Measurements from ENCODE around the gene SLC6A6. TPM values are rescaled to one million over a fixed set of nuclear protein-coding genes. Genes with fewer than 3 reads are reported as not detected.

The SLC6A6 gene
- 10 to 100 TPM; 35.7 to 75.2 (median 56.4) TPM for total RNA-seq

DNA sequence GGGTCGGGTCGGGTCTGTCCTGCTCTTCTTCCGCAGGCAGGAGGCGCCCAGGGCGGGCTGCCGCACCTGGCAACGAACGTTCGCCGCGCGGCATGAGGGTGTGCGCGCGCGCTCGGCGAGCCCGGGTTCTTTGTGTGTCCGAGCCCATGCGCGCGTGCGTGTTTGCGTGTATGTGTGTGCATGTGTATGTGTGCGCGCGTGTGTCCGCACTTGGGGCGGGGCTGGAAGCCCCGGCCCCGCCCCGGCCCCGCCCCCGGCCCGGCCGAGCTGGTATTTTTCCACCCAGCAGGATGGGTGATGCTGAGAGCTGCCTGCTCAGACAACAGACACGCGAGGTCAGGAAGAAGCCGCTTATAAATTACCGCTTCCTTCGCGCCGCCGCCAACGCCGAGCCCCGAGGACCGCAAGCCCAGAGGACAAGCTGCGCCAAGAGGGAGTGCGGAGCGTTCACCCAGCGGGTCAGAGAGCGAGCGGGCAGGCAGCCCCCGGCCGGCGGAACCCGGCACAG is at the start of gene SLC6A6:
TSS of gene SLC6A6 (plus strand) at position 303 of the 508 bp plus-strand sequence. CDS start 41,029 bp downstream, outside the sequence.
- TF ChIP-seq, protein P1, sequence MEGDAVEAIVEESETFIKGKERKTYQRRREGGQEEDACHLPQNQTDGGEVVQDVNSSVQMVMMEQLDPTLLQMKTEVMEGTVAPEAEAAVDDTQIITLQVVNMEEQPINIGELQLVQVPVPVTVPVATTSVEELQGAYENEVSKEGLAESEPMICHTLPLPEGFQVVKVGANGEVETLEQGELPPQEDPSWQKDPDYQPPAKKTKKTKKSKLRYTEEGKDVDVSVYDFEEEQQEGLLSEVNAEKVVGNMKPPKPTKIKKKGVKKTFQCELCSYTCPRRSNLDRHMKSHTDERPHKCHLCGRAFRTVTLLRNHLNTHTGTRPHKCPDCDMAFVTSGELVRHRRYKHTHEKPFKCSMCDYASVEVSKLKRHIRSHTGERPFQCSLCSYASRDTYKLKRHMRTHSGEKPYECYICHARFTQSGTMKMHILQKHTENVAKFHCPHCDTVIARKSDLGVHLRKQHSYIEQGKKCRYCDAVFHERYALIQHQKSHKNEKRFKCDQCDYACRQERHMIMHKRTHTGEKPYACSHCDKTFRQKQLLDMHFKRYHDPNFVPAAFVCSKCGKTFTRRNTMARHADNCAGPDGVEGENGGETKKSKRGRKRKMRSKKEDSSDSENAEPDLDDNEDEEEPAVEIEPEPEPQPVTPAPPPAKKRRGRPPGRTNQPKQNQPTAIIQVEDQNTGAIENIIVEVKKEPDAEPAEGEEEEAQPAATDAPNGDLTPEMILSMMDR (IDR thresholded peaks at IDR 0.05) = no peak
- DNase-seq (ENCODE audit: low spot score) (peak; percentile 94), ATAC-seq (ENCODE audit: low FRiP score) (peak; percentile 88)

DNA sequence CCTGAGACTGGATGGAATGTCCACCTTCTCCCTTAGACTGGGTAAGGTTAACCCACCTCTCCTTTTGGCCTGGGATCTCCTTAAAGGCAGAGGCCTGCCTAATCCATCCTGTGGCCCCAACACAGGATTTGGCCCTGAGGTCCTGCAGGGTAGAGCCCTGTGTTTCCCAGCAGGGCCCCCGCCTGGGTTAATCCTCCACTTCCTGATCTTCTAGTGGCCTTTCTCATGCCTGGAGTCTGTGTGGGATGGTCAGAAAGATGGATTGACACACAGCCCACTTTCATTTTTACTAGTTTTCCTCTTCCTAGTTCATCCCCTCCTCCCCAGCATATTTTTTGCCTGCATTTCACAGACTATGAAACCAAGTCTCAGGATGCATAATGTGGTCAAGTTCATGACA is 48.9 kb upstream of the SLC6A6 start:
- TF ChIP-seq, protein P1 (IDR thresholded peaks at IDR 0.05) = no peak
- ATAC-seq (ENCODE audit: low FRiP score) (no peak), DNase-seq (ENCODE audit: low spot score) (no peak)

DNA sequence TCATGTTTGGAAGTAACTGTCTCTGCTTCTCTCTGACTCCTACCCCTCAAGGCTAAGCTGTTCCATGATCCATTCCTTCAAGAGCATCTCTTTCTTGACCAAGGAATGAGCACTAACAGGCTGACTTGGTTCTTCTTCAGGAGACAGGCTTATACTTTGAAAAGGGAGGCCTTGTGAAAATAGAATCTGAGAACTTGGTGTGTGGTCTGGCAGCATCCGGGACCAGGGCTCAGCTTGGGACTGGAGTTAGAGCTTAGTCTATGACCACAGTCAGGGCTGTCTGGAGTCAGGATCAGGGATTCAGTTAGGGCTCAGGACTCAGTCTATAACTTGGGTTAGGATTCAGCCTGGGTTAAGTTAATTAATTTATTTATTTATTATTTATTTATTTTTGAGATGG is 44.9 kb upstream of the SLC6A6 start:
- DNase-seq (ENCODE audit: low spot score) (no peak), ATAC-seq (ENCODE audit: low FRiP score) (no peak)
- TF ChIP-seq, protein P1 (IDR thresholded peaks at IDR 0.05) = no peak

DNA sequence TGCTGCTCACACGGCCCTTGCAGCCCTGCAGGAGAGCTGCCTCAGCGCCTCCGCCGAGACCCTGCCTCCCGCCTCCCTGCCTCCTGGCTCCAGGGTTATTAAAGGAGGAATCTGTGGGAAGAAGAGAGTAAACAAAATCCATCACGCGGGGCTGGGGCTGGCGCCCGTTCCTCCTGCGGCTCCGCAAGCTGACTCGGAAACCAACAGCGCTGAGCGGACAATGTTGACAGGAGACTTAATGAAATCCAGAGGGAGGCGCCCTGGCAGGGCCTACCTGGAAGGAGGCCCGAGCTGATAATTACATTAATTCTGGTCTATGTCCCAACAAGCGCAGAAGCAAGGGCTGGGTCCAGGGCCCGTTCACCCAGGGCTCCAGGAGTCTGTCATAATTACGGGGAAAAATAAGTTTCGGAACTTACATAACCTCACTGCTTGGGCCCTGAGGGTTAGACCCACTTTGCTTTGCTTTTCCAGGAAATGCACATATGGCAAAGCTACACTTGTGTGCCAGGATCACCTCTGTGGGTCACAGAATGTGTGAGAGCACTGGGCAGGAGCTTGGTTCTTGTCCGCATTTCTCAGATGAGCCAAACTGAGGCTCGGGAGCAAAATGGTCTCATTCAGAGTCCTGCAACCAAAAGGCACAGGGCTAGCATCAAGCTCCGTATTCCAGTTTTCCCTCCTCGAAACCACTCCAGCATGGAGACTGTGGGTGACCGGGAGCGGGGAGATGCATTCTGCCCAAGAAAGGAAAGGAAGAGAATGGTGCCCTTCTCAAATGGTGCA is 43.8 kb upstream of the SLC6A6 start:
- TF ChIP-seq, protein P1 (IDR thresholded peaks at IDR 0.05) = no peak
- DNase-seq (ENCODE audit: low spot score) = peak; percentile 30
- ATAC-seq (ENCODE audit: low FRiP score) = peak; percentile 93

DNA sequence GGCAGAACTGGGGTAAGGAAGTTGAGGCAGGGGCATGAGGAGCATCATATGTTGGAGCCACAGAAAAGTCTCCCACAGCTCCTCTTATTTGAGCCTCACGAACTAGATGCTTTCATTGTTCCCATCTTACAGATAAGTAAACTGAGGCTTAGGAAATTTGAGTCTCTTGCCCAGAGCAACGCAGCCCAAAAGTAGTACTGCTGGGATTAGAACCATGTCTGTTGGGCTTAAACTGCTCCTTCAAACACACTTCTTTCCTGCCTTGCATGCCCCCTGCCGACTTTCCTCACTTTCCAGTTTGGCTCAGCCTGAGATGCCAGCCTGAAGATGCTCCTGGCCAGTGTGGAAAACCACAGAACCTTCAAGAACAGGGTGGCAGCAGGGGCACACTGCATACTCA is 43.1 kb upstream of the SLC6A6 start:
- TF ChIP-seq, protein P1 (IDR thresholded peaks at IDR 0.05) = no peak
- no peak for DNase-seq (ENCODE audit: low spot score)
- no peak for ATAC-seq (ENCODE audit: low FRiP score)

DNA sequence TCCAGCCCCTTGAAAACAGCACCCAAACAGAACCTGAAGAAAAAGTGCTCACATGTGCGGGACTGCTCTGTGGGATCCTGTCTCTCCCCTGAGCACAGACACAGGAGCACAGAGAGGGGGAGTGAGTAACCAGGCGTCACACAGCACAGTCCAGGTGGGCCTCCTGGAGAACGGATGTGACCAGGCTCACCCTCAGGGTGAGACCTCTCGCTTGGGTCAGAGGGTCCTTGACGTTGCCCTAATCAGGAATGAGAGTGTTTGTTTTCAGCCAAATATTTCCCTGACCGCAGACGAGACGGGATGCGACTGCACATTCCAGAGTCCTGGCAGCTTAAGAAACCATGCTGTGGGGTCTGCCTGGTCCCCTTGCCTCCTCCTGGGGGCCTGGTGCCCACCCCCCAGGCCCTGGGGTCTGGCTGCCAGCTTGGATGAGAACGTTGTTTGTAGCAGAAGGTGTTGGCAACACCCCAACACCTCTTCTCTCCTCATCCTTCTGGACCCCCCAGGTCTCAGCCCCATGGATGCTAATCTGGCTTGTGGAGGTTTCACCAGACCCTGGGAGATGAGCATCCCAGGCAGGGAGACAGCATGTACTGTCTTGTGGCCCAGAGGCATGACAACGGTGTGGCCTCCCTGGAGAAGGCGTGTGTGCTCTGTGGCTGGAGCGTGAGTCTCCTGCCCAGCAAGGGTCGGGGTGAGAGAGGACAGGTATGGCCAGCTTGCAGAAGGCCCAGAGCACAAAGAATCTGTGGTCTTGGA is 42.1 kb upstream of the SLC6A6 start:
- TF ChIP-seq, protein P1 (IDR thresholded peaks at IDR 0.05) = no peak
- ATAC-seq (ENCODE audit: low FRiP score) (no peak), DNase-seq (ENCODE audit: low spot score) (no peak)

Measured in omental fat pad (tissue), 4 donors.